ENCODE measurements around the gene IGIP.

DNA sequence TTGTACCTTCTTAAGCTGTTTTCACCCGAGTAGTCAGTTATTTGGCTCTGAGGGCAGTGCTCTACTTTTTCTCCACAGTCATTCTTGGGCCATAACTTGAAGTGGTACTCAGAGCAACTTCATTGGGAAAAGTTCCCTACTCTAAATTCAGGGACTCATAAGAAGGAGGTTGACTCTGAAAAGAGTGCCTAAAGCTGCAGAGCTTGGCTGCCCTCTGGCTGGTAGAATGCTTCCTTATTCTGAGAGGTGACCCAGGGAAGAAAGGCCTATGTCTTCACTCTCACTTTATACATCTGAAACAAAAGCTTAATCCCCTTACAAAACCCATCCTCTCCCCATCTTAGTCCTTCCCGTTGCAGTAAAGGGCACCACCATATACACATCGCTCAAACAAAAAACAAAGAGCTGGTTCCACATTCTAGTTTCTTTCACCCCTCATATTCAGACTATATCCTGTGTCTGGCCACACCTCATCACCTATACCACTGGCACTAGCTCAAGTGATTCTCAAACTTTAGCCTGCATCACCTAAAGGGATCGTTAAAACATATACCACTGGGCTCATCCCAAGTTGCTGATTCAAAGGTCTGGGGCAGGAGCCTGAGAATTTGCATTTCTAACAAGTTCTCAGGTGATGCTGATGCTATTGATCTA lies 7.9 kb downstream of the IGIP start:
- TF ChIP-seq ZNF274 (IDR thresholded peaks at IDR 0.05; ENCODE audit: low read depth, low read length) (no peak), YY1 (IDR thresholded peaks at IDR 0.05; ENCODE audit: insufficient read depth, insufficient read length) (no peak), SUZ12 (IDR thresholded peaks at IDR 0.05; ENCODE audit: extremely low read depth, insufficient read depth, insufficient read length) (no peak)

All from NT2/D1 (cell line).